WTC11 (cell line): ENCODE measurements around the gene LOC101059915.

ENCODE experiments used
- ATAC-seq: fragments of 200-7000 bp; cut with Tn5 transposase; 2 replicates; pipeline ENCODE4 v1.10.0; 2021; ENCODE audit warnings: mild to moderate bottlenecking, moderate library complexity
- CTCF ChIA-PET: fragments of 300-600 bp; sonication (Branson Sonifier 250); formaldehyde crosslinking; loops from one replicate; lab custom pipeline; 2021; ENCODE audit warnings: antibody characterized with exemption; lab: Charles Lee
- POLR2A ChIA-PET: fragments of 350-600 bp; sonication (Branson Sonifier 250); formaldehyde crosslinking; loops from one replicate; lab custom pipeline; 2021; ENCODE audit warnings: antibody characterized with exemption; lab: Charles Lee
- DNase-seq: peaks from one replicate; pipeline ENCODE4 v3.0.0; 2021; ENCODE audit warnings: low spot score
- H3K27ac Mint-ChIP-seq: 2 replicates; pipeline ENCODE4 v1.8.0; 2021; ENCODE audit warnings: mixed read lengths
- H3K27me3 Mint-ChIP-seq: 2 replicates; pipeline ENCODE4 v1.8.0; 2021; ENCODE audit warnings: low read depth, mild to moderate bottlenecking, moderate library complexity, mixed read lengths
- H3K36me3 Mint-ChIP-seq: 2 replicates; pipeline ENCODE4 v1.8.0; 2021; ENCODE audit warnings: mixed read lengths
- H3K4me1 Mint-ChIP-seq: 2 replicates; pipeline ENCODE4 v1.8.0; 2022; ENCODE audit warnings: mixed read lengths
- H3K4me3 Mint-ChIP-seq: 2 replicates; pipeline ENCODE4 v1.8.0; 2021; ENCODE audit warnings: mild to moderate bottlenecking, moderate library complexity, mixed read lengths
- H3K9me3 Mint-ChIP-seq: 2 replicates; pipeline ENCODE4 v1.8.0; 2021; ENCODE audit warnings: mixed read lengths
- CREB1 ChIP-seq: sonication (generic); formaldehyde crosslinking; IDR thresholded peaks from 2 replicates; pipeline ENCODE4 v1.8.0; 2023; ENCODE audit warnings: mild to moderate bottlenecking, missing genetic modification reagents
- EMX1 ChIP-seq: fragments of 250-450 bp; sonication (Bioruptor Pico); IDR thresholded peaks from 2 replicates; pipeline ENCODE4 v1.8.0; 2021; ENCODE audit warnings: mild to moderate bottlenecking
- JAZF1 ChIP-seq: fragments of 250-450 bp; sonication (Bioruptor Pico); IDR thresholded peaks from 2 replicates; pipeline ENCODE4 v1.9.0; 2021; ENCODE audit warnings: moderate library complexity, mild to moderate bottlenecking, inconsistent platforms
- JUN ChIP-seq: sonication (generic); formaldehyde crosslinking; IDR thresholded peaks from 2 replicates; pipeline ENCODE4 v1.8.0; 2023; ENCODE audit warnings: mild to moderate bottlenecking, missing genetic modification reagents
- MYBL2 ChIP-seq: sonication (generic); formaldehyde crosslinking; IDR thresholded peaks from 2 replicates; pipeline ENCODE4 v1.8.1; 2023; ENCODE audit warnings: mild to moderate bottlenecking, moderate library complexity, missing genetic modification reagents
- NFATC4 ChIP-seq: fragments of 250-450 bp; sonication (Bioruptor Pico); IDR thresholded peaks from 2 replicates; pipeline ENCODE4 v1.9.0; 2021; ENCODE audit warnings: mild to moderate bottlenecking
- NR2C2 ChIP-seq: sonication (generic); formaldehyde crosslinking; IDR thresholded peaks from 2 replicates; pipeline ENCODE4 v1.8.0; 2022; ENCODE audit warnings: mild to moderate bottlenecking, missing genetic modification reagents
- SMAD3 ChIP-seq: sonication (generic); formaldehyde crosslinking; IDR thresholded peaks from 2 replicates; pipeline ENCODE4 v1.8.0; 2022; ENCODE audit warnings: missing genetic modification reagents, mild to moderate bottlenecking, borderline replicate concordance
- ZNF138 ChIP-seq: sonication (generic); formaldehyde crosslinking; conservative IDR thresholded peaks from 2 replicates; pipeline ENCODE4 v1.8.1; 2022; ENCODE audit warnings: mild to moderate bottlenecking, moderate library complexity, missing genetic modification reagents
- TF ChIP-seq, protein P1 (sequence below): sonication (generic); formaldehyde crosslinking; IDR thresholded peaks from 2 replicates; pipeline ENCODE4 v1.8.0; 2022; ENCODE audit warnings: missing genetic modification reagents
- TF ChIP-seq, protein P2 (sequence below): sonication (generic); formaldehyde crosslinking; IDR thresholded peaks from 2 replicates; pipeline ENCODE4 v1.8.0; 2023; ENCODE audit warnings: missing genetic modification reagents, mild to moderate bottlenecking, borderline replicate concordance
- TF ChIP-seq, protein P3 (sequence below): sonication (generic); formaldehyde crosslinking; IDR thresholded peaks from 2 replicates; pipeline ENCODE4 v1.8.0; 2022; ENCODE audit warnings: mild to moderate bottlenecking, missing genetic modification reagents
- TF ChIP-seq, protein P4 (sequence below): sonication (generic); formaldehyde crosslinking; IDR thresholded peaks from 2 replicates; pipeline ENCODE4 v1.8.1; 2023; ENCODE audit warnings: mild to moderate bottlenecking, missing genetic modification reagents
- TF ChIP-seq, protein P5 (sequence below): sonication (generic); formaldehyde crosslinking; IDR thresholded peaks from 2 replicates; pipeline ENCODE4 v1.8.1; 2022; ENCODE audit warnings: low read depth, mild to moderate bottlenecking, moderate library complexity, missing genetic modification reagents, borderline replicate concordance

Gene LOC101059915

DNA sequence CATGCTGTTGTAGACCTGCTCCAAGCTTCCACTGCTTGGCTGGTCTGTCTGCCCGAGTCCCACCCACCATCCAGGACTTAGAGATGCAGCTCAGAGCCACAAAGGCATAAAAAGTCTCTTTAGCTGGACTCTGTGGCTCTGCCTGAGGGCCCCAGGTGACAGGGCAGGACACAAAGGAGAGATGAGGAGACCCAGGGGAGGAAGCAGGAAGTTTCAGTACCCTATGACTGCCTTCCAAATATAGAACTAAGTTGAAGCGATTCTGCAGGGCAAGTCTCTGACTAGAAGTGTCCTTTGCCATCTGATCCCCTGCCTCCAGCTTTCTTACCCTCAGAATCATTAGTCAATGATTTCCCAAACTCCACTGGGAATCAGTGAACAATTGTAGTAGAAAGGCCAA, 37.9 kb upstream of the LOC101059915 start (continued):
- TF ChIP-seq, protein P1, sequence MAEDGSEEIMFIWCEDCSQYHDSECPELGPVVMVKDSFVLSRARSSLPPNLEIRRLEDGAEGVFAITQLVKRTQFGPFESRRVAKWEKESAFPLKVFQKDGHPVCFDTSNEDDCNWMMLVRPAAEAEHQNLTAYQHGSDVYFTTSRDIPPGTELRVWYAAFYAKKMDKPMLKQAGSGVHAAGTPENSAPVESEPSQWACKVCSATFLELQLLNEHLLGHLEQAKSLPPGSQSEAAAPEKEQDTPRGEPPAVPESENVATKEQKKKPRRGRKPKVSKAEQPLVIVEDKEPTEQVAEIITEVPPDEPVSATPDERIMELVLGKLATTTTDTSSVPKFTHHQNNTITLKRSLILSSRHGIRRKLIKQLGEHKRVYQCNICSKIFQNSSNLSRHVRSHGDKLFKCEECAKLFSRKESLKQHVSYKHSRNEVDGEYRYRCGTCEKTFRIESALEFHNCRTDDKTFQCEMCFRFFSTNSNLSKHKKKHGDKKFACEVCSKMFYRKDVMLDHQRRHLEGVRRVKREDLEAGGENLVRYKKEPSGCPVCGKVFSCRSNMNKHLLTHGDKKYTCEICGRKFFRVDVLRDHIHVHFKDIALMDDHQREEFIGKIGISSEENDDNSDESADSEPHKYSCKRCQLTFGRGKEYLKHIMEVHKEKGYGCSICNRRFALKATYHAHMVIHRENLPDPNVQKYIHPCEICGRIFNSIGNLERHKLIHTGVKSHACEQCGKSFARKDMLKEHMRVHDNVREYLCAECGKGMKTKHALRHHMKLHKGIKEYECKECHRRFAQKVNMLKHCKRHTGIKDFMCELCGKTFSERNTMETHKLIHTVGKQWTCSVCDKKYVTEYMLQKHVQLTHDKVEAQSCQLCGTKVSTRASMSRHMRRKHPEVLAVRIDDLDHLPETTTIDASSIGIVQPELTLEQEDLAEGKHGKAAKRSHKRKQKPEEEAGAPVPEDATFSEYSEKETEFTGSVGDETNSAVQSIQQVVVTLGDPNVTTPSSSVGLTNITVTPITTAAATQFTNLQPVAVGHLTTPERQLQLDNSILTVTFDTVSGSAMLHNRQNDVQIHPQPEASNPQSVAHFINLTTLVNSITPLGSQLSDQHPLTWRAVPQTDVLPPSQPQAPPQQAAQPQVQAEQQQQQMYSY, result no peak
- TF ChIP-seq, protein P2, sequence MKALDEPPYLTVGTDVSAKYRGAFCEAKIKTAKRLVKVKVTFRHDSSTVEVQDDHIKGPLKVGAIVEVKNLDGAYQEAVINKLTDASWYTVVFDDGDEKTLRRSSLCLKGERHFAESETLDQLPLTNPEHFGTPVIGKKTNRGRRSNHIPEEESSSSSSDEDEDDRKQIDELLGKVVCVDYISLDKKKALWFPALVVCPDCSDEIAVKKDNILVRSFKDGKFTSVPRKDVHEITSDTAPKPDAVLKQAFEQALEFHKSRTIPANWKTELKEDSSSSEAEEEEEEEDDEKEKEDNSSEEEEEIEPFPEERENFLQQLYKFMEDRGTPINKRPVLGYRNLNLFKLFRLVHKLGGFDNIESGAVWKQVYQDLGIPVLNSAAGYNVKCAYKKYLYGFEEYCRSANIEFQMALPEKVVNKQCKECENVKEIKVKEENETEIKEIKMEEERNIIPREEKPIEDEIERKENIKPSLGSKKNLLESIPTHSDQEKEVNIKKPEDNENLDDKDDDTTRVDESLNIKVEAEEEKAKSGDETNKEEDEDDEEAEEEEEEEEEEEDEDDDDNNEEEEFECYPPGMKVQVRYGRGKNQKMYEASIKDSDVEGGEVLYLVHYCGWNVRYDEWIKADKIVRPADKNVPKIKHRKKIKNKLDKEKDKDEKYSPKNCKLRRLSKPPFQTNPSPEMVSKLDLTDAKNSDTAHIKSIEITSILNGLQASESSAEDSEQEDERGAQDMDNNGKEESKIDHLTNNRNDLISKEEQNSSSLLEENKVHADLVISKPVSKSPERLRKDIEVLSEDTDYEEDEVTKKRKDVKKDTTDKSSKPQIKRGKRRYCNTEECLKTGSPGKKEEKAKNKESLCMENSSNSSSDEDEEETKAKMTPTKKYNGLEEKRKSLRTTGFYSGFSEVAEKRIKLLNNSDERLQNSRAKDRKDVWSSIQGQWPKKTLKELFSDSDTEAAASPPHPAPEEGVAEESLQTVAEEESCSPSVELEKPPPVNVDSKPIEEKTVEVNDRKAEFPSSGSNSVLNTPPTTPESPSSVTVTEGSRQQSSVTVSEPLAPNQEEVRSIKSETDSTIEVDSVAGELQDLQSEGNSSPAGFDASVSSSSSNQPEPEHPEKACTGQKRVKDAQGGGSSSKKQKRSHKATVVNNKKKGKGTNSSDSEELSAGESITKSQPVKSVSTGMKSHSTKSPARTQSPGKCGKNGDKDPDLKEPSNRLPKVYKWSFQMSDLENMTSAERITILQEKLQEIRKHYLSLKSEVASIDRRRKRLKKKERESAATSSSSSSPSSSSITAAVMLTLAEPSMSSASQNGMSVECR, result no peak

DNA sequence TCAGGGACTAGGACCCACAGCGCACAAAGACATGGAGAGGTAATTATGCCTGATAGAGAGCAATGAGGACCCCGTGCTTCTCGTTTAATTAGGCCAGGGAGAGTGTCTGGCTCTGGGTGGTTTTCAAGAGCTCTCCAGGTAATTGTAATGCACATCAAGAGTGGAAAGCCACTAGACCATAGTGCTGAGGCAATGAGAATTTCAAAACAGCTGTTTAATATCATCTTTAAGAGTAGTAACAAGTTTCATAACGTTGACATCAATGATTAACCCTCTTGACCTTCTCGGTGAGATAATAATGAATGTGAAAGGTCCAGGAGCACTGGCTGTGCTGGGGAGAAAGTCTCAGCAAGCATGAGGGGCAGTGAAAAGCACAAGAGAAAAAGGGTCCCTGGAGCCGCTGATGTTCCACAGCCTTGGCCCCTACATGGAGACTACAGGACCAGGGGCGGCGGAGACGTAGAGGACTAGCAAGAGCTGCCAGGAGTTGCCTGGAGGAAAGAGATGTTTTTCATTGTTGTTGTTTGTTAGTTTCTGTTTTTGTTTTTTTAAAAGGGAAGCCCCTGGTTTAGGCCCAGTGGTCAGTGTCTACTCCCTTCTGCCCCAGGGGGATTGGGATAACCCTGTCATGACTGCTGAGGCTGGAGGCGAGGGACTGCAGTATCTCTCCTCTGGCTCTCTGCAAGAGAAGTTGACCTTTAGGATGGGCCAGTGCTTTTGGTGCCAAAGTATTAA, 34.3 kb upstream of the LOC101059915 start:
- ChIA-PET POLR2A (no interaction called here), CTCF (no interaction called here)
- DNase-seq (no peak), ATAC-seq (no peak)
- Mint-ChIP-seq H3K4me3 (no peak overlapping the region), H3K4me1 (no peaks in the 10 kb centered on the region), H3K36me3 (no peaks in the 10 kb centered on the region), H3K27ac (no peak overlapping the region), H3K27me3 (no peaks in the 10 kb centered on the region), H3K9me3 (no peaks in the 10 kb centered on the region)
- TF ChIP-seq CREB1 (no peak), NR2C2 (no peak), SMAD3 (CRISPR knock-in tag) (no peak)

DNA sequence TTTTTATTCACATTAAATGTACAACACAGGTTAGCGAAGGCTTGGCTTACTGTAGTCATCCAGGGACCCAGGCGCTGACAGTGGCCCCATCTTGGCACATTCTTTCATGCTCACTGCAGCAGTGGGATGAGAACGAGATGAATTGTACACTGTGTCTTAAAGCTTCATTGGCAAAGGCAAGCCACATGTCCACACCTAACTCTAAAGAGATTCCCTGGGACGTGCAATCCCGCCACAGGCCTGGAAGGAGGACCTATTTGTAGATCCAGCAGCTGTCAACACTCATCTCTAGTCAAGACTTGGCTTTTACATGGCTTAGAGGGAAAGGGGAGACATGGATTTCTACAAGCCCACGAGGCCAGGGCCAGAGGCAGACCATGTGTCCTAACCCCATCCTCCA, 33.0 kb upstream of the LOC101059915 start:
- Mint-ChIP-seq H3K36me3 (no peaks in the 10 kb centered on the region), H3K9me3 (no peaks in the 10 kb centered on the region), H3K4me1 (no peaks in the 10 kb centered on the region), H3K4me3 (no peak overlapping the region)
- no peak for DNase-seq
- TF ChIP-seq, protein P3, sequence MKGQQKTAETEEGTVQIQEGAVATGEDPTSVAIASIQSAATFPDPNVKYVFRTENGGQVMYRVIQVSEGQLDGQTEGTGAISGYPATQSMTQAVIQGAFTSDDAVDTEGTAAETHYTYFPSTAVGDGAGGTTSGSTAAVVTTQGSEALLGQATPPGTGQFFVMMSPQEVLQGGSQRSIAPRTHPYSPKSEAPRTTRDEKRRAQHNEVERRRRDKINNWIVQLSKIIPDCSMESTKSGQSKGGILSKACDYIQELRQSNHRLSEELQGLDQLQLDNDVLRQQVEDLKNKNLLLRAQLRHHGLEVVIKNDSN (CRISPR knock-in tag), result no peak
- TF ChIP-seq EMX1 (CRISPR knock-in tag), result no peak
- no peak for TF ChIP-seq JAZF1
- TF ChIP-seq, protein P4, sequence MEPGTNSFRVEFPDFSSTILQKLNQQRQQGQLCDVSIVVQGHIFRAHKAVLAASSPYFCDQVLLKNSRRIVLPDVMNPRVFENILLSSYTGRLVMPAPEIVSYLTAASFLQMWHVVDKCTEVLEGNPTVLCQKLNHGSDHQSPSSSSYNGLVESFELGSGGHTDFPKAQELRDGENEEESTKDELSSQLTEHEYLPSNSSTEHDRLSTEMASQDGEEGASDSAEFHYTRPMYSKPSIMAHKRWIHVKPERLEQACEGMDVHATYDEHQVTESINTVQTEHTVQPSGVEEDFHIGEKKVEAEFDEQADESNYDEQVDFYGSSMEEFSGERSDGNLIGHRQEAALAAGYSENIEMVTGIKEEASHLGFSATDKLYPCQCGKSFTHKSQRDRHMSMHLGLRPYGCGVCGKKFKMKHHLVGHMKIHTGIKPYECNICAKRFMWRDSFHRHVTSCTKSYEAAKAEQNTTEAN, result no peak
- no peak for TF ChIP-seq NFATC4 (CRISPR knock-in tag)
- TF ChIP-seq, protein P5, sequence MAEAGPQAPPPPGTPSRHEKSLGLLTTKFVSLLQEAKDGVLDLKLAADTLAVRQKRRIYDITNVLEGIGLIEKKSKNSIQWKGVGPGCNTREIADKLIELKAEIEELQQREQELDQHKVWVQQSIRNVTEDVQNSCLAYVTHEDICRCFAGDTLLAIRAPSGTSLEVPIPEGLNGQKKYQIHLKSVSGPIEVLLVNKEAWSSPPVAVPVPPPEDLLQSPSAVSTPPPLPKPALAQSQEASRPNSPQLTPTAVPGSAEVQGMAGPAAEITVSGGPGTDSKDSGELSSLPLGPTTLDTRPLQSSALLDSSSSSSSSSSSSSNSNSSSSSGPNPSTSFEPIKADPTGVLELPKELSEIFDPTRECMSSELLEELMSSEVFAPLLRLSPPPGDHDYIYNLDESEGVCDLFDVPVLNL (CRISPR knock-in tag), result no peak
- no peak for TF ChIP-seq MYBL2 (CRISPR knock-in tag)
- TF ChIP-seq ZNF138 (CRISPR knock-in tag), result no peak
- no peak for TF ChIP-seq JUN
- TF ChIP-seq, all 79 proteins: peak for 0
- ATAC-seq, result no peak
- Mint-ChIP-seq H3K27me3 (no peaks in the 10 kb centered on the region), H3K27ac (no peak overlapping the region)
- POLR2A ChIA-PET, result no interaction called here
- CTCF ChIA-PET, result no interaction called here
